ENCODE data around the gene PON3. TPM values are rescaled to one million over a fixed set of nuclear protein-coding genes. Genes with fewer than 3 reads are reported as not detected.

Gene PON3
- total and polyA plus RNA-seq, 2 of the 13 experiments (the other 11 are each of a cell fraction or from before 2014, with no cell fraction given) = 23.6 to 37.8 TPM

DNA sequence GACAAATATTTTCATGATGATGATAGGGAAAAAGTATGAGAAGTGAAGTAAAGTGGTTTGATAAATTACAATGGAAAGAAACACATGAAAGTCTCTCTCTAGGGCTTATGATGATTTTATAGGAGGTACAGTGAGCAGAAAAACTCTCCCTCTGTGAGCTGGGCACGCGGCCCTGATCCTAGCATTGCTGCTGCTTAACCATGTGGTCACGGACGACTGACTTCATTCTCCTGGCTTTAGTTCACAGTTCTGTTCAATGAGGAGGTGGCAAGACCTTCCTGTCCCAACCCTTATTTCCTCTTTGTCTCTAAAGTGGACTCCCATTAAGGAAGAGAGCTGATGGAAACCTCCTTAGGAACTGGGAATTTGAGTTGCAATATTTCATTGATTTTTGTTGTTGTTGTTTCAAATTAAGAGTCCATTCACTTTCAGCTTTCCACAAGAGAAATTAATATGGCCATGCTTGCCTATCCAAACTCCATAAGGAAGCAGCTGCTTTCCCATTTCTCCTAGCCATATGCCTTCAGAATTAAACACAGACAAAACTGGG, 8.2 kb upstream of the PON3 start (continued):
- no peak for TF ChIP-seq MAFG (CRISPR knock-in tag; IDR thresholded peaks at IDR 0.05)
- no peak for TF ChIP-seq ZNF724P (CRISPR knock-in tag; IDR thresholded peaks at IDR 0.05; ENCODE audit: borderline replicate concordance)
- no peak for TF ChIP-seq NFE2L1 (CRISPR knock-in tag; IDR thresholded peaks at IDR 0.05; ENCODE audit: borderline replicate concordance)
- TF ChIP-seq ZNF766 (CRISPR knock-in tag; IDR thresholded peaks at IDR 0.05; ENCODE audit: borderline replicate concordance) = no peak
- no peak for TF ChIP-seq RFXAP (CRISPR knock-in tag; IDR thresholded peaks at IDR 0.05; ENCODE audit: borderline replicate concordance)
- TF ChIP-seq ATM (IDR thresholded peaks at IDR 0.05; ENCODE audit: borderline replicate concordance) = no peak
- no peak for TF ChIP-seq ZSCAN9 (CRISPR knock-in tag; IDR thresholded peaks at IDR 0.05; ENCODE audit: borderline replicate concordance)

DNA sequence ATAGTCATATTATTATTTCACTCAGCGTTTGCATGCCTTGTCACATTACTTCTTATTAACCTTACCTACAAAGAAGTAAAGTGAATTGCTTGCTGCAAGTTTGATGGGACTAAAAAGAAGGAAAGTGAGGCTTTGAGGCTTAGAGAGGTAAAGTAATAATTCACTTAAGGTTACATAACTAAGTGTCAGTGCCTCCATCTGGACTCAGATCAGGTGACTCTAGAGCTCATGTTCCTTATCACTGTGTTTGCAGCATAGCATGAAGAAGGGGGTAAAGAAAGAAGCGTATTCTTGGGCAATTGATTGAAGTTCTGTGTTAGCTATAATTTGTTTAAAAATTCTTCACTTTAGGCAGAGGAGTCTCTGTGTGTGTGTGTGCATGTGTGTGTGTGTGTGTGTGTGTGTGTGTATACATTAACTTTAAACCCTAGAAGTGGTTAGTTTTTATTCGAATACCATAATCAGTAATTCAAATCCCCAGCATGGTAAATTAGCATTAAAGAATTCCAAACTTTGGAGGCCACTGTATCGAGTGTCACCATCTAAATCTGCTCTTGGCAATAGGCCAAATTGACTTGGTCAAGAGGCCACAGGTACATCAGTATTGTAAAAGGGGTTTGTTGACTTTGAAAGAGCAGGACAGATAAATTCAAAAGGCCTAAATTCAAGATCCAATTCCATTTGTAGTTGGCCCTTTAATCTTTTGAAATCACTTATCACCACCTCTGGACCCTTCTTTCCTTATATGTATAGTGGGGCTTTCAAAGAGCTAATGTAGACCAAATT, 2.2 kb upstream of the PON3 start:
- H2AFZ ChIP-seq (ENCODE audit: low read length) = no peak overlapping the region
- WGBS (ENCODE audit: low lambda C conversion rate) = 24% methylated on average over 4 of the region's 4 CpGs
- H3K4me3 ChIP-seq (replicated peaks in 1 of 3; ENCODE audit: insufficient read depth in 1 of 3, low read depth in 2 of 3, low read length in 3 of 3) = peak overlapping the region; percentile 76 to 92 (median 91); a peak in 3 of 6 replicates
- POLR2A ChIA-PET = interaction anchor here (1.4 to 3.6 kb wide), 4 partner anchors 24 to 79 kb away, joined by 3 to 39 read pairs (median 21); partner anchors contain the start of gene PON2
- CTCF ChIA-PET (ENCODE audit: low intra/inter-chr PET ratio, low total read pairs) = no interaction called here
- H3K9ac ChIP-seq (ENCODE audit: insufficient read depth, low read depth, low read length) = no peak overlapping the region
- H3K27me3 ChIP-seq (ENCODE audit: control insufficient read depth in 1 of 2, insufficient read depth in 2 of 2, low read length in 2 of 2) = no peaks in the 10 kb centered on the region; a peak in 1 of 5 replicates
- H3K9me3 ChIP-seq (ENCODE audit: low read length) = no peaks in the 10 kb centered on the region
- DNase-seq (ENCODE audit: low spot score) (peak; percentile 36), ATAC-seq (no peak), FAIRE-seq (no peak)
- intact Hi-C loops (cut with micrococcal nuclease; ENCODE audit: unreplicated experiment) = no loop called here
- BruUV-seq (replicated peaks) = no TSS peak
- no peak overlapping the region for H3K27ac ChIP-seq (ENCODE audit: extremely low read length, insufficient read depth, low read length)
- no peaks in the 10 kb centered on the region for H4K20me1 ChIP-seq (ENCODE audit: insufficient read depth, low read length)
- peaks cover 0 to 5% of the 10 kb centered on the region in 2 experiments; a peak in 1 of 5 replicates for H3K36me3 ChIP-seq (replicated peaks in 1 of 2; ENCODE audit: control insufficient read depth in 1 of 2, insufficient read depth in 2 of 2, low read length in 2 of 2)
- H3K79me2 ChIP-seq (ENCODE audit: insufficient read depth, low read length) = peaks cover 23% of the 10 kb centered on the region
- in situ Hi-C loops (cut with HindIII; ENCODE audit: extremely low pct_ligation_motif_present, low pct_unique_long_range_greater_than_20kb) = loop anchor here (5.0 kb wide), 1 partner anchor 79 kb away; no protein-coding TSS in a partner anchor
- peaks cover 32% of the 10 kb centered on the region for H3K4me1 ChIP-seq (ENCODE audit: insufficient read depth, low read length)
- H3K4me2 ChIP-seq (ENCODE audit: low read depth, low read length) = peak overlapping the region; percentile 91
- TF ChIP-seq ZNF484 (CRISPR knock-in tag; IDR thresholded peaks at IDR 0.05; ENCODE audit: borderline replicate concordance, low read depth) (no peak), NFIC (IDR thresholded peaks at IDR 0.05; ENCODE audit: low read length) (peak; percentile 81), GTF3A (CRISPR knock-in tag; conservative IDR thresholded peaks at IDR 0.05) (no peak), ZFY (CRISPR knock-in tag; IDR thresholded peaks at IDR 0.05) (no peak), CREB1 (IDR thresholded peaks at IDR 0.05) (no peak), CREB1 (CRISPR knock-in tag; IDR thresholded peaks at IDR 0.05) (0 out of 2 replicates have a peak, but pooled peaks have one; percentile 19), CBX1 (IDR thresholded peaks at IDR 0.05; ENCODE audit: low read depth) (no peak), TBX2 (CRISPR knock-in tag; IDR thresholded peaks at IDR 0.05; ENCODE audit: borderline replicate concordance) (0 out of 2 replicates have a peak, but pooled peaks have one; percentile 15), TBP (CRISPR knock-in tag; IDR thresholded peaks at IDR 0.05) (no peak), ZNF121 (CRISPR knock-in tag; IDR thresholded peaks at IDR 0.05) (peak; percentile 56; the same call in 1 of the 2 replicates), LCORL (IDR thresholded peaks at IDR 0.05) (peak; percentile 62; the same call in 1 of the 2 replicates), LCORL (CRISPR knock-in tag; IDR thresholded peaks at IDR 0.05) (no peak)
- TF ChIP-seq, protein P1, sequence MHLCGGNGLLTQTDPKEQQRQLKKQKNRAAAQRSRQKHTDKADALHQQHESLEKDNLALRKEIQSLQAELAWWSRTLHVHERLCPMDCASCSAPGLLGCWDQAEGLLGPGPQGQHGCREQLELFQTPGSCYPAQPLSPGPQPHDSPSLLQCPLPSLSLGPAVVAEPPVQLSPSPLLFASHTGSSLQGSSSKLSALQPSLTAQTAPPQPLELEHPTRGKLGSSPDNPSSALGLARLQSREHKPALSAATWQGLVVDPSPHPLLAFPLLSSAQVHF (CRISPR knock-in tag; IDR thresholded peaks at IDR 0.05) = no peak
- TF ChIP-seq, protein P2, sequence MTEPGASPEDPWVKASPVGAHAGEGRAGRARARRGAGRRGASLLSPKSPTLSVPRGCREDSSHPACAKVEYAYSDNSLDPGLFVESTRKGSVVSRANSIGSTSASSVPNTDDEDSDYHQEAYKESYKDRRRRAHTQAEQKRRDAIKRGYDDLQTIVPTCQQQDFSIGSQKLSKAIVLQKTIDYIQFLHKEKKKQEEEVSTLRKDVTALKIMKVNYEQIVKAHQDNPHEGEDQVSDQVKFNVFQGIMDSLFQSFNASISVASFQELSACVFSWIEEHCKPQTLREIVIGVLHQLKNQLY (CRISPR knock-in tag; IDR thresholded peaks at IDR 0.05) = no peak
- TF ChIP-seq, protein P3, sequence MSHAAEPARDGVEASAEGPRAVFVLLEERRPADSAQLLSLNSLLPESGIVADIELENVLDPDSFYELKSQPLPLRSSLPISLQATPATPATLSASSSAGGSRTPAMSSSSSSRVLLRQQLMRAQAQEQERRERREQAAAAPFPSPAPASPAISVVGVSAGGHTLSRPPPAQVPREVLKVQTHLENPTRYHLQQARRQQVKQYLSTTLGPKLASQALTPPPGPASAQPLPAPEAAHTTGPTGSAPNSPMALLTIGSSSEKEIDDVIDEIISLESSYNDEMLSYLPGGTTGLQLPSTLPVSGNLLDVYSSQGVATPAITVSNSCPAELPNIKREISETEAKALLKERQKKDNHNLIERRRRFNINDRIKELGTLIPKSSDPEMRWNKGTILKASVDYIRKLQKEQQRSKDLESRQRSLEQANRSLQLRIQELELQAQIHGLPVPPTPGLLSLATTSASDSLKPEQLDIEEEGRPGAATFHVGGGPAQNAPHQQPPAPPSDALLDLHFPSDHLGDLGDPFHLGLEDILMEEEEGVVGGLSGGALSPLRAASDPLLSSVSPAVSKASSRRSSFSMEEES (CRISPR knock-in tag; IDR thresholded peaks at IDR 0.05) = 0 out of 2 replicates have a peak, but pooled peaks have one; percentile 24

Measured in HepG2 (cell line).